Lower lobe of right lung (tissue), 2 donors: ENCODE data around the gene AKAP7. TPM values are rescaled to one million over a fixed set of nuclear protein-coding genes. Genes with fewer than 3 reads are reported as not detected.

Experiments used
- ATAC-seq, 2 donors: fragments of 200-7000 bp; cut with Tn5 transposase; one replicate each; pipeline ENCODE4 v1.9.1; 2020 to 2022; ENCODE audit warnings: mild to moderate bottlenecking in 2 of 2, moderate library complexity in 2 of 2
- DNase-seq: peaks from one replicate; pipeline ENCODE4 v3.0.0-alpha.2; 2020
- H3K27ac ChIP-seq: fragments of 200-600 bp; one replicate; pipeline ENCODE4 v1.8.0; 2022
- H3K27me3 ChIP-seq: fragments of 200-600 bp; one replicate; pipeline ENCODE4 v1.8.0; 2022; ENCODE audit warnings: low read depth
- H3K36me3 ChIP-seq: fragments of 200-600 bp; one replicate; pipeline ENCODE4 v1.8.0; 2022; ENCODE audit warnings: mild to moderate bottlenecking
- H3K4me1 ChIP-seq: fragments of 200-600 bp; one replicate; pipeline ENCODE4 v1.8.0; 2022
- H3K4me3 ChIP-seq: fragments of 200-600 bp; one replicate; pipeline ENCODE4 v1.8.0; 2022; ENCODE audit warnings: mild to moderate bottlenecking
- H3K9me3 ChIP-seq: fragments of 200-600 bp; one replicate; pipeline ENCODE4 v1.8.0; 2022
- CTCF ChIP-seq: fragments of 200-600 bp; IDR thresholded peaks from one replicate; pipeline ENCODE4 v1.8.0; 2022; ENCODE audit warnings: antibody characterized with exemption, mild to moderate bottlenecking
- intact Hi-C: fragments of 100-400 bp; cut with DNase I; formaldehyde crosslinking; loops from one replicate; pipeline ENCODE4 v1.11.0; 2022
- total RNA-seq: library from RNA; stranded (reverse); fragmentation: NEBNext Ultra II Directional; extraction: Animal tissue kit (Norgen Biotek cat#: 25700); gene quantifications from one replicate; pipeline ENCODE4 v1.2.1, GENCODE V29; 2021
- donor health status: DM: no; HTN: yes; CAD: no; lungs with severe emphysema.

AKAP7 gene
- total RNA-seq, 1 donor from 2014 or later = 11.0 TPM

DNA sequence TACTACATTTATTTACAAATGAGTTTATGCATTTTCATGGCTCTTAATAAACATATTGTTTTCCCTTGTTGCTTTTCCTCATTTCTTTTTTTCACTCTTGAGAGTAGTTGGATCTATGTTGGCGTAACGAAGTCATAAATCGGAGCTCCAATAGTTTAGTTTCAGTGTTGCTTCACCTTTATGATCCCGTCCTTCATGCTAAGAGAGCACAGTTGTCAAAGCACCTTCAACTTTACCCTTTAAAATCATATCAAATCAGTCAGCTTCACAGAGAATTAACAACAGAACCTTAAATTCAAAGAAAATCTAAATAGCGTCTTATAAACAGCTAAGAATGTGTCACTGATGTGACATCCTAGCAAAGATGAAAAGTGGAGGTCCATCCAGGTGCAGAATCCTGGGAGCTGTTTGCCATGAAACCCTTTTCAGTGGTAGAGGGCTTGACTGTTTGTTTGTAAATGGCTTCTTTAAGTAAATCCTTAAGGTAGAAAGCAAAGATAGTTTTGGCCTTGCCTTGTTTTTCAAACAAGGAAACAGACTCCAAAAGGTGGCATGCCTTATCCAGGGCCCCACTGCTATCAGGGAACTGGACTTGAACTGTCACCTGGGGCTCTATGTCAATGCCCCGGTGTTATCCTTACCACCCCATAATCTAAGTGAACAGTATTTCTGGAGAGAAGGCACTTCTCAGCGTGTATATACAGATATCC lies 148.4 kb downstream of the AKAP7 start:
- TF ChIP-seq CTCF = no peak
- H3K36me3 ChIP-seq = peaks cover 4% of the 10 kb centered on the region
- ATAC-seq (no peak), DNase-seq (no peak)
- H3K27ac ChIP-seq = no peak overlapping the region
- intact Hi-C loops = no loop called here
- no peaks in the 10 kb centered on the region for H3K9me3 ChIP-seq
- H3K4me3 ChIP-seq = no peak overlapping the region
- H3K27me3 ChIP-seq = no peaks in the 10 kb centered on the region
- H3K4me1 ChIP-seq = peaks cover 9% of the 10 kb centered on the region

DNA sequence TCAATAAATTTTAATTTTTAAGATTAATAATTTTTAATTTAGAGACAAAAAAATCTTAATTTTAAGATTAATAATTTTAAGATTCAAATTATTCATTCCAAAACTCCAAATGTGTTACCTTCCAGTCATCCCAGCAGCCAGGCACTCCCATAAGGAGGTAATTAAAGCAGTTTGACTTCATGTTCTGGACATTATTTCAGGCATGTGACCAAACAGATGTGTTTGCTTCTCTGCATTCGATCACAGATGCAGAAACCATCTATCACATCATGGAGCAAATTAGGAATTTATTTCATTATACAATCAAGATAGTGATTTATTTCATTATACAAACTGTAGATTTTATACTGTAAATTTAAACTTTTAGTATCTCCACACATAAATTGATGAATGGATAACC lies 150.3 kb downstream of the AKAP7 start:
- intact Hi-C loops = no loop called here
- no peak overlapping the region for H3K27ac ChIP-seq
- H3K36me3 ChIP-seq = peaks cover 4% of the 10 kb centered on the region
- no peaks in the 10 kb centered on the region for H3K9me3 ChIP-seq
- no peak for TF ChIP-seq CTCF
- no peak for DNase-seq
- no peak overlapping the region for H3K4me3 ChIP-seq
- peaks cover 9% of the 10 kb centered on the region for H3K4me1 ChIP-seq
- ATAC-seq = no peak
- H3K27me3 ChIP-seq = no peaks in the 10 kb centered on the region

- intact Hi-C loops = no loop called here
- no peak for TF ChIP-seq CTCF
- Histone ChIP-seq H3K4me1 (peaks cover 5% of the 10 kb centered on the region), H3K36me3 (peaks cover 4% of the 10 kb centered on the region), H3K4me3 (no peak overlapping the region), H3K27ac (no peak overlapping the region), H3K9me3 (no peaks in the 10 kb centered on the region), H3K27me3 (no peaks in the 10 kb centered on the region)
- no peak for ATAC-seq
- no peak for DNase-seq
Observed at GRCh38 chr6:131286469-131287040, 151.3 kb downstream of the AKAP7 start.

DNA sequence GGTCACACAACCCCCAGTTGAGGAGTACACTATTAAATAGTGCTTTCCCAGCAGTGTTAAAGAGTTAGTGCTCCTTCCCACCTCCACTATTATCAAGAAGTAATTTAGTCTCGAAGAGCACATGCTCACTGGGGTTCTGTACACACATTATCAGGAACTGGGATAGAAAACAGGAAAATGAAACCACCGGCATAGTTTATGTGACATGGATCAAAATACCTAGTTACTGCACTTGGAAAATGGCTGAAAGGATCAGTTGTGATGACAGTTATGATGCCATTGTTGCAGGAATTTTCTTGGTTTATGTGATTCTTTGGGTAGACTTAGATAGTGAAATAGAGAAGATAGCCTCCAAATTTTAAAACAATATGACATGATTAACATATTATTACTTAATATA lies 152.9 kb downstream of the AKAP7 start:
- Histone ChIP-seq H3K27ac (no peak overlapping the region), H3K4me1 (peaks cover 9% of the 10 kb centered on the region), H3K27me3 (no peaks in the 10 kb centered on the region), H3K36me3 (peaks cover 4% of the 10 kb centered on the region), H3K9me3 (no peaks in the 10 kb centered on the region), H3K4me3 (no peak overlapping the region)
- DNase-seq (no peak), ATAC-seq (no peak)
- intact Hi-C loops = no loop called here
- no peak for TF ChIP-seq CTCF

DNA sequence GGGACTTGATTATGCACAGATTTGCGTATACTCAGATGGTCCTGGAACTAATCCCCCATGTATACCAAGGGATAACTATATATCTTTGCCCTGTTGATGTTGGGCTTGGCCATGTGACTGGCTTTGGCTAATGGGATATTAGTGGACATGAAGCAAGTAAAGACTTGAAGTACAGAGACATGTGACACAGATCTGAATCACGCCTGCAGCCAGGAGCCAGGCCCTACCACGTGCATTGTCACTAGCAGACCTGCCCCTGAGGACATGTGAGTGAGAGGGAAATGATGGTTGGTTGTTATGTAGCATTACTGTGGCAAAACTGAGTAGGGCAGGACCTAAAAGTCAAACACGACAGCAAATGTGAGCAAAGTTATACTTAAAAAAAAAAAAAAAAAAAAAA lies 155.7 kb downstream of the AKAP7 start:
- DNase-seq (no peak), ATAC-seq (no peak)
- H3K27me3 ChIP-seq = no peaks in the 10 kb centered on the region
- no peaks in the 10 kb centered on the region for H3K9me3 ChIP-seq
- H3K36me3 ChIP-seq = peaks cover 4% of the 10 kb centered on the region
- intact Hi-C loops = no loop called here
- H3K4me1 ChIP-seq = peaks cover 13% of the 10 kb centered on the region
- H3K27ac ChIP-seq = no peak overlapping the region
- no peak for TF ChIP-seq CTCF
- H3K4me3 ChIP-seq = no peak overlapping the region
